PC-3 (cell line): ENCODE data around the gene PPA1. TPM values are rescaled to one million over a fixed set of nuclear protein-coding genes. Genes with fewer than 3 reads are reported as not detected.

ENCODE experiments used
- ATAC-seq: fragments of 200-7000 bp; cut with Tn5 transposase; 2 replicates; pipeline ENCODE4 v1.9.1; 2020; ENCODE audit warnings: mild to moderate bottlenecking, moderate library complexity
- BruUV-seq: library from RNA; stranded (reverse); fragments of 400-500 nt; replicated peaks from 2 replicates; lab custom pipeline; 2021; lab: Mats Ljungman, UMichigan
- CTCF ChIA-PET: fragments of 300-600 bp; sonication (Branson Sonifier 250); formaldehyde crosslinking; loops from one replicate; lab custom pipeline; 2022; ENCODE audit warnings: antibody characterized with exemption; lab: Charles Lee
- POLR2A ChIA-PET: fragments of 300-600 bp; sonication (Branson Sonifier 250); formaldehyde crosslinking; loops from one replicate; lab custom pipeline; 2022; ENCODE audit warnings: antibody characterized with exemption; ENCODE audit not compliant: unreplicated experiment; lab: Charles Lee
- DNase-seq: peaks from one replicate; pipeline ENCODE4 v3.0.0-alpha.2; 2015
- H2AFZ ChIP-seq: fragments of 300-600 bp; sonication (generic); 2 replicates; pipeline ENCODE4 v1.6.0; 2016; ENCODE audit warnings: antibody characterized with exemption, low read length
- H3F3A ChIP-seq: fragments of 300-600 bp; sonication (generic); one replicate; pipeline ENCODE4 v1.6.0; 2017; ENCODE audit warnings: antibody characterized with exemption, low read length, control low read depth, mild to moderate bottlenecking; ENCODE audit not compliant: unreplicated experiment
- H3K27ac ChIP-seq: fragments of 300-600 bp; sonication (generic); 2 replicates; pipeline ENCODE4 v1.5.1; 2016; ENCODE audit warnings: mild to moderate bottlenecking, low read length
- H3K27me3 ChIP-seq: fragments of 300-600 bp; sonication (generic); 2 replicates; pipeline ENCODE4 v1.6.1; 2016; ENCODE audit warnings: low read length, mixed read lengths
- H3K36me3 ChIP-seq: fragments of 300-600 bp; sonication (generic); 2 replicates; pipeline ENCODE4 v1.6.1; 2016; ENCODE audit warnings: low read depth, mixed run types, low read length, mixed read lengths
- H3K4me1 ChIP-seq: fragments of 300-600 bp; sonication (generic); 2 replicates; pipeline ENCODE4 v1.5.1; 2016; ENCODE audit warnings: low read length; ENCODE audit not compliant: insufficient read depth
- H3K4me2 ChIP-seq: fragments of 300-600 bp; sonication (generic); 2 replicates; pipeline ENCODE4 v1.6.0; 2016; ENCODE audit warnings: low read length
- H3K4me3 ChIP-seq: fragments of 300-600 bp; sonication (generic); 2 replicates; pipeline ENCODE4 v1.5.1; 2016; ENCODE audit warnings: mild to moderate bottlenecking, low read length, mixed read lengths
- H3K79me2 ChIP-seq: fragments of 300-600 bp; sonication (generic); 2 replicates; pipeline ENCODE4 v1.6.1; 2017; ENCODE audit warnings: low read length, mixed read lengths
- H3K9ac ChIP-seq: fragments of 300-600 bp; sonication (generic); 2 replicates; pipeline ENCODE4 v1.6.0; 2016; ENCODE audit warnings: mild to moderate bottlenecking, low read length
- H3K9me2 ChIP-seq: fragments of 300-600 bp; sonication (generic); replicated peaks from 2 replicates; pipeline ENCODE4 v1.6.1; 2016; ENCODE audit warnings: mixed run types, low read length, mixed read lengths
- H3K9me3 ChIP-seq: fragments of 300-600 bp; sonication (generic); 2 replicates; pipeline ENCODE4 v1.6.1; 2016; ENCODE audit warnings: low read length, mixed read lengths
- H4K20me1 ChIP-seq: fragments of 300-600 bp; sonication (generic); 2 replicates; pipeline ENCODE4 v1.6.1; 2016; ENCODE audit warnings: low read length, mixed read lengths
- CTCF ChIP-seq: fragments of 300-600 bp; sonication (generic); conservative IDR thresholded peaks from 2 replicates; pipeline ENCODE4 v1.5.1; 2017; ENCODE audit warnings: antibody characterized with exemption, low read depth, mild to moderate bottlenecking, low read length
- EZH2 ChIP-seq: fragments of 300-600 bp; sonication (generic); IDR thresholded peaks from one replicate; pipeline ENCODE4 v1.6.1; 2017; ENCODE audit warnings: antibody characterized with exemption, mild to moderate bottlenecking, low read length; ENCODE audit not compliant: unreplicated experiment
- EZH2phosphoT487 ChIP-seq: fragments of 300-600 bp; sonication (generic); IDR thresholded peaks from 2 replicates; pipeline ENCODE4 v1.6.1; 2018; ENCODE audit warnings: mild to moderate bottlenecking, antibody characterized with exemption, low read length, borderline replicate concordance
- intact Hi-C: fragments of 100-400 bp; cut with micrococcal nuclease; formaldehyde crosslinking; loops from 2 replicates; pipeline ENCODE4 v1.9.0; 2023
- total RNA-seq: library from RNA; depleted of rRNA; stranded (reverse); fragments of >200 nt; gene quantifications from 2 replicates; pipeline ENCODE4 v1.2.3, GENCODE V29; 2014; rRNA removed

PPA1 gene
- total RNA-seq, 1 experiment from 2014 or later: 440 TPM

DNA sequence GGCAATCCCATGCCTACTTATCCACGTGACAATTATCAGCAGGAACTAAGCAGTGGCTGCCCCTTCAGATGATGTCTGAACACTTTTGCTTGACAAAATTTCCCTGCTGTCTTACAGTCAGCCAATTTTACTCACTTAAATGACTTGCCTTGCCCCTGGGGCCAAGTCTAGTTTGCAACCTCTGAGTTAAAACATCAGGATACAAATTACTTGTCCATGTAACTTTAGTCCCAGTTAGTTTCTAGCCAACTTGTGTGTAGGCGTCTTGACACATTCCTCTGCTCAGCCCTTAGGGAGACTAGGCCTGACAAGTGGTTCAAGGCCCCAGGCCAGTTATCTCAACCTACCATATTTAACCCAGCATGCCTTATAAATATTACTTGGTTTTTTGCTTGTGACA is 75.1 kb downstream of the PPA1 start:
- peaks cover 10% of the 10 kb centered on the region; the same call in 1 of the 2 replicates for H3K4me1 ChIP-seq
- H2AFZ ChIP-seq: no peak overlapping the region
- no peaks in the 10 kb centered on the region for H3K9me2 ChIP-seq
- H4K20me1 ChIP-seq: peaks cover 27% of the 10 kb centered on the region
- H3K9me3 ChIP-seq: no peaks in the 10 kb centered on the region
- no peak overlapping the region for H3K27ac ChIP-seq
- TF ChIP-seq EZH2: no peak
- no peak for TF ChIP-seq CTCF
- TF ChIP-seq EZH2phosphoT487: no peak
- BruUV-seq: no TSS peak
- CTCF ChIA-PET: no interaction called here
- peaks cover 46% of the 10 kb centered on the region for H3K79me2 ChIP-seq
- H3F3A ChIP-seq: no peaks in the 10 kb centered on the region
- peaks cover 87% of the 10 kb centered on the region for H3K36me3 ChIP-seq
- H3K9ac ChIP-seq: no peak overlapping the region
- no peak for DNase-seq
- intact Hi-C loops: no loop called here
- H3K4me2 ChIP-seq: no peak overlapping the region
- no peak overlapping the region for H3K4me3 ChIP-seq
- ATAC-seq: no peak
- POLR2A ChIA-PET: interaction anchor here (0.6 kb wide), 1 partner anchor 11 kb away, joined by 6 read pairs; the partner anchor contains the start of gene TYSND1
- H3K27me3 ChIP-seq: no peaks in the 10 kb centered on the region

GRCh38 chr10:70155255-70155838 is 77.9 kb downstream of the PPA1 start:
- Histone ChIP-seq H3K36me3 (peaks cover 95% of the 10 kb centered on the region), H3K4me2 (no peak overlapping the region), H2AFZ (no peak overlapping the region), H3F3A (no peaks in the 10 kb centered on the region), H3K9me2 (no peaks in the 10 kb centered on the region), H3K9me3 (no peaks in the 10 kb centered on the region), H3K27ac (no peak overlapping the region), H4K20me1 (peaks cover 5% of the 10 kb centered on the region; the same call in 1 of the 2 replicates), H3K79me2 (peaks cover 31% of the 10 kb centered on the region), H3K4me1 (no peaks in the 10 kb centered on the region), H3K4me3 (no peak overlapping the region), H3K27me3 (no peaks in the 10 kb centered on the region), H3K9ac (no peak overlapping the region)
- ChIA-PET CTCF (interaction anchor here (0.6 to 0.8 kb wide), 3 partner anchors 9 to 112 kb away, joined by 3 to 5 read pairs (median 4); partner anchors contain the start of gene TYSND1), POLR2A (no interaction called here)
- no TSS peak for BruUV-seq
- TF ChIP-seq EZH2phosphoT487 (no peak), CTCF (no peak), EZH2 (no peak)
- DNase-seq: no peak
- intact Hi-C loops: no loop called here
- ATAC-seq: no peak

Other genes starting within 250 kb of the PPA1 start
- gene MACROH2A2, start 180.6 kb downstream of the PPA1 start, total RNA-seq: 86.7 and 103 TPM in 2 replicates
- gene AIFM2, start 100.6 kb downstream of the PPA1 start, total RNA-seq: 29.2 and 39.0 TPM in 2 replicates
- gene TYSND1, start 86.7 kb downstream of the PPA1 start, total RNA-seq: 78.2 and 87.3 TPM in 2 replicates
- 161 and 213 TPM in 2 replicates for gene SAR1A, start 62.9 kb downstream of the PPA1 start, total RNA-seq
- gene NPFFR1, start 50.6 kb upstream of the PPA1 start, total RNA-seq: not detected in 2 replicates
- gene LRRC20, start 149.2 kb upstream of the PPA1 start, total RNA-seq: 58.7 and 59.0 TPM in 2 replicates
- gene EIF4EBP2, start 170.7 kb upstream of the PPA1 start, total RNA-seq: 29.2 and 32.6 TPM in 2 replicates
- not detected in 2 replicates for gene NODAL, start 208.3 kb upstream of the PPA1 start, total RNA-seq
- gene PALD1, start 245.3 kb upstream of the PPA1 start, total RNA-seq: 0.46 and 0.80 TPM in 2 replicates